Fibroblast of mammary gland (primary cell): Measurements from ENCODE around the gene REV1.
"Not testable (repeated sequence)": the region's sequence is repeated elsewhere in the genome, so short reads cannot be mapped to it uniquely, and the experiment has no call there.

Experiments
- DNase-seq: peaks from one replicate; pipeline ENCODE4 v3.0.0-alpha.2; 2010; ENCODE audit warnings: low read depth
- H3K4me3 ChIP-seq: 2 replicates; pipeline ENCODE4 v1.5.1; 2011; ENCODE audit warnings: low read depth, mild to moderate bottlenecking, low read length, moderate library complexity; ENCODE audit not compliant: control insufficient read depth
- TF ChIP-seq, protein P1 (sequence below): conservative IDR thresholded peaks from 2 replicates; pipeline ENCODE4 v1.5.1; 2011; ENCODE audit warnings: low read depth, low read length, inconsistent platforms; ENCODE audit not compliant: control insufficient read depth, insufficient read depth

REV1 gene

GRCh38 chr2:99514357-99514756, 24.5 kb upstream of the REV1 start:
- no peak overlapping the region for H3K4me3 ChIP-seq
- no peak for DNase-seq
- TF ChIP-seq, protein P1, sequence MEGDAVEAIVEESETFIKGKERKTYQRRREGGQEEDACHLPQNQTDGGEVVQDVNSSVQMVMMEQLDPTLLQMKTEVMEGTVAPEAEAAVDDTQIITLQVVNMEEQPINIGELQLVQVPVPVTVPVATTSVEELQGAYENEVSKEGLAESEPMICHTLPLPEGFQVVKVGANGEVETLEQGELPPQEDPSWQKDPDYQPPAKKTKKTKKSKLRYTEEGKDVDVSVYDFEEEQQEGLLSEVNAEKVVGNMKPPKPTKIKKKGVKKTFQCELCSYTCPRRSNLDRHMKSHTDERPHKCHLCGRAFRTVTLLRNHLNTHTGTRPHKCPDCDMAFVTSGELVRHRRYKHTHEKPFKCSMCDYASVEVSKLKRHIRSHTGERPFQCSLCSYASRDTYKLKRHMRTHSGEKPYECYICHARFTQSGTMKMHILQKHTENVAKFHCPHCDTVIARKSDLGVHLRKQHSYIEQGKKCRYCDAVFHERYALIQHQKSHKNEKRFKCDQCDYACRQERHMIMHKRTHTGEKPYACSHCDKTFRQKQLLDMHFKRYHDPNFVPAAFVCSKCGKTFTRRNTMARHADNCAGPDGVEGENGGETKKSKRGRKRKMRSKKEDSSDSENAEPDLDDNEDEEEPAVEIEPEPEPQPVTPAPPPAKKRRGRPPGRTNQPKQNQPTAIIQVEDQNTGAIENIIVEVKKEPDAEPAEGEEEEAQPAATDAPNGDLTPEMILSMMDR = no peak

GRCh38 chr2:99512181-99512591, 22.4 kb upstream of the REV1 start:
- TF ChIP-seq, protein P1 = no peak
- no peak overlapping the region for H3K4me3 ChIP-seq
- no peak for DNase-seq

GRCh38 chr2:99509387-99509786, 19.6 kb upstream of the REV1 start:
- TF ChIP-seq, protein P1 = no peak
- no peak overlapping the region for H3K4me3 ChIP-seq
- DNase-seq = no peak

DNA sequence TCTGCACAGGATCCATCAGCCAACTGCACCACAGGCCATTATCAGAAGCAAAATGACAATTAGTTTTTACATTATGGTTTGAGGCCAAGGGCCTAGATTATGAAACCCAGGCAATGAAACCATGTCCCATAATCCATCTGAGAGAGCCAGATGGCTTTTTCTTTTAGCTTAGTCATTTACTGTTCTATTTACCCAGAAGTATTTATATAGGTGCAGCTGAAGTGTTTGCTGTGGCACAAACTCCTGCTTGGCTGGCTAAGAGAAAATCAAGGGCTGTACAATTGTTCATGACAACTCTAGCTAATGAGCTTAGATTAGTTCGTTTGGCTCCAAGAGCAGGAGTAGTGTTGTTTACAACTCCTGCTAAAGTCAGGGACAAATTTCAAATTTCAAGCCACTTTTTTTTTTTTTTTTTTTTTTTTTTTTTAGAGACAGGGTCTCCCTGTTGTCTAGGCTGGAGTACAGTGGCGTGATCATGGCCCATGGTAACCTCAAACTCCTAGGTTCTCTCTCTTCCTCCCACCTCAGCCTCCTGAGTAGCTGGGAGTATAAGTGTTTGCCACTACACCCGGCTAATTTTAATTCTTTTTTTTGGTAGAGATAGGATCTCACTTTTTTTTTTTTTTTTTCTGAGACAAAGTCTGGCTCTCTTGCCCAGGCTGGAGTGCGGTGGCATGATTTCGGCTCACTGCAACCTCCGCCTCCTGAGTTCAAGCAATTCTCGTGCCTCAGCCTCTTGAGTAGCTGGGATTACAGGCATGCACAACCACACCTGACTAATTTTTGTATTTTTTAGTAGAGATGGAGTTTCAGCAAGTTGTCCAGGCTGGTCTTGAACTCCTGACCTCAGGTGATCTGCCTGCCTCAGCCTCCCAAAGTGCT, 18.4 kb upstream of the REV1 start:
- DNase-seq = no peak
- TF ChIP-seq, protein P1 = no peak
- H3K4me3 ChIP-seq = no peak overlapping the region

DNA sequence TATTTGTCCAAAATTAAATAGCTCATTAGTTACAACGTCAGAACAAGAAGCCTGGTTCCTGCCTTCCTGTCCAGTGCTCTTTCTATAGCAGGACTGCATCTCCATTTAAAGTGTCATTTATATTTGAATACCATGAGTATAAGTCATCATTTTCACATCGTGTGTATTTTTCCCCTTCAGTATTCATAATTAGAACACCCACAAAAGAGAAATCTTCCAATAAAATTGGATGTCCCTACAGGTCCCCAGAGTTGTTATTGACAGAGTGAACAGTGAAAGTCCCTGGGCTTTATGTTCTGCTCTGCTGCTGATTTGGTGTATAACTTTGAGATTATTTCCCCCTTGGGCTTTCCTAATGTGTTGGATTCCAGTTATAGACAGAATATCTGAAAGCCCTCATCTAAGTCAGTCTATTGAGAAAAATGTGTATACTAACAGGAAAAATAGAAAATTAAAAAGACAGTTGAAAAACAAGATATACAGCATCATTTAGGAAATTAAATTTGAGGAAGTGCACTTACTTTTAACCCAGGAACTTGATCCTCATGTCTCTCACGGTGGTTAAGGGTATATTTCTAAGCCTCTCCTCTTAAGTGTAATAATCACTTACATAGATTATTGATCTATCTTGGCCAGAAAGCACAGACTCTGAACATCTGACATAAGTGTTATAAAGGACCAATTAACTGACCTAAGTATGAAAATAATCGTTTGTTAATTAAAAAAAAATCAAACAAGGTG, 15.2 kb upstream of the REV1 start:
- no peak overlapping the region for H3K4me3 ChIP-seq
- DNase-seq = no peak
- TF ChIP-seq, protein P1 = no peak

DNA sequence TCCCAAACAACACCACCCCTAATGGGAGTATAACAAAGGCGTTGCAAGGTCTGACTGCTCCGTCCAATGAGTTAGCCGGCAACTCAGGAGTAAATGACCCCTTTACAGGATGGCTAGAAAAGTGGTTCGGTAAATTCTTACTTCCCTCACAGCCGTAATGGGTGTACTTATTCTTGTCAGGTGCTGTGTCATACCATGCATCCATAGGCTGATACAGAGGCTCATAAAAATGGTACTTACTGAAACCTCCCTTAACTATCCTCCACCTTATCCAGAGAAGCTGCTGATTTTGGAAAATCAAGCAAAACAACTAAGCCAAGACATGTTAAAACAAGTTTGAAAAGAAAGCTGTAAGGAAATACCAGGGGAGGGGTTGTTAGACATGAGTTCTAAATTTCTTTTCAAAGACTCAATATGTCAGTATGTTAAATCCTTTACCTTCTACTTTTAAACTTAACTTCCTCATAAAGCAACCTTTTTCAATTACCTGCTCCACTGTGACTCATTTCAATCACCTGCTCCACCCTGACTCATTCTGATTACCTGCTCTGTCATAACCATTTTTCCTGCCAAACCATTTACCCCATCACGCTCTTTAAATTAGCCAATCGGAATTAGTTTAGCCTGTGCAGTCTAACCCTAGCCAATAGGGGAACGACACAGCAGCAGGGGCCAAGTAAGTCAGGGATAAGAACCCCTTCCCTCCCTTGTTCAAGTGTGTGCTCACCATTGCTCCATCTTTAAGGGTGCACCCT, 14.0 kb upstream of the REV1 start:
- not testable (repeated sequence) for DNase-seq, H3K4me3 ChIP-seq
